ENCODE results near the gene CCDC87. TPM values are rescaled to one million over a fixed set of nuclear protein-coding genes. Genes with fewer than 3 reads are reported as not detected.

The CCDC87 gene
- polyA plus RNA-seq, 1 experiment: 0.19 TPM

DNA sequence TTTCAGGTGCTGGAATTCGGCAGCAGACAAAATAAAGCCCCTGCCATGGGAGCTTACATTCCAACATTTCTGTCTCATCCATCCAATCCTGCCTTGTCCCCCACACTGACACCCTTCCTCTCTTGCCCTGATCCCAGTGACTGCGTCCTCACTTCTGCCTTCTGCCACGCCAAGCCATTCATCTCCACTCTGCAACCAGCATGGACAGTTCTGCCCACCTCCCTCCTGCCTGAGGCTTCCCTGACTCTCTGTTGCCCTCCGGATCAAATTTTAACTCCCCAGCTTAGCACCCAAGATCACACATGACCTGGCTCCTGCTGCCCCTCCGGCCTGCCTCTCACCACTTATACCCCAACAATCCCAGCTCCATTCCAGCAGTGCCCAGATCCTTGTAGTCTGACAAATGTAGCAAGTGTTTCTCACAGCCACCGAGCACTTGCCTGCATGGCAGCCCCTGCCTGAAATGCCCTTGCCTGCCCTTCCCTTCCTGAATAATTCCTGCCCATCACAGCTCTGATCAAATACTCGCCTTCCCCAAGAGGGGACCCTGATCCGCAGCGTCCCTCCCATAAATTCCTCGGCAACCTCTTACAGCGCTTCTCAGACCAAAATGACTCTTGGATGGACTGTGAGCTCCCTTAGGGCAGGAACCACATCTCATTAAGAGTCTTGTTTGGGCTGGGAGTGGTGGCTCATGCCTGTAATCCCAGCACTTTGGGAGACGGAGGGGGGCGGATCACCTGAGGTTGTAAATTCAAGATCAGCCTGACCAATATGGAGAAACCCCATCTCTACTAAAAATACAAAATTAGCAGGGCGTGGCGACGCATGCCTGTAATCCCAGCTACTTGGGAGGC, 43.9 kb downstream of the CCDC87 start:
- CTCF ChIA-PET: interaction anchor here (1.1 kb wide), 1 partner anchor 29 kb away, joined by 3 read pairs; no protein-coding TSS in a partner anchor
- TF ChIP-seq, protein P1, sequence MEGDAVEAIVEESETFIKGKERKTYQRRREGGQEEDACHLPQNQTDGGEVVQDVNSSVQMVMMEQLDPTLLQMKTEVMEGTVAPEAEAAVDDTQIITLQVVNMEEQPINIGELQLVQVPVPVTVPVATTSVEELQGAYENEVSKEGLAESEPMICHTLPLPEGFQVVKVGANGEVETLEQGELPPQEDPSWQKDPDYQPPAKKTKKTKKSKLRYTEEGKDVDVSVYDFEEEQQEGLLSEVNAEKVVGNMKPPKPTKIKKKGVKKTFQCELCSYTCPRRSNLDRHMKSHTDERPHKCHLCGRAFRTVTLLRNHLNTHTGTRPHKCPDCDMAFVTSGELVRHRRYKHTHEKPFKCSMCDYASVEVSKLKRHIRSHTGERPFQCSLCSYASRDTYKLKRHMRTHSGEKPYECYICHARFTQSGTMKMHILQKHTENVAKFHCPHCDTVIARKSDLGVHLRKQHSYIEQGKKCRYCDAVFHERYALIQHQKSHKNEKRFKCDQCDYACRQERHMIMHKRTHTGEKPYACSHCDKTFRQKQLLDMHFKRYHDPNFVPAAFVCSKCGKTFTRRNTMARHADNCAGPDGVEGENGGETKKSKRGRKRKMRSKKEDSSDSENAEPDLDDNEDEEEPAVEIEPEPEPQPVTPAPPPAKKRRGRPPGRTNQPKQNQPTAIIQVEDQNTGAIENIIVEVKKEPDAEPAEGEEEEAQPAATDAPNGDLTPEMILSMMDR (IDR thresholded peaks at IDR 0.05; ENCODE audit: low read depth, low read length): no peak
- Histone ChIP-seq H3K27ac (ENCODE audit: low read depth, low read length) (no peak overlapping the region), H3K27me3 (ENCODE audit: control insufficient read depth, insufficient read depth, low read length) (peaks cover 19% of the 10 kb centered on the region), H3K9me3 (ENCODE audit: control insufficient read depth, insufficient read depth, low read length) (no peaks in the 10 kb centered on the region; the same call in 1 of the 2 replicates), H3K4me3 (ENCODE audit: low read depth, low read length) (no peak overlapping the region)
- DNase-seq (ENCODE audit: low read depth, low spot score): no peak
- POLR2A ChIA-PET: no interaction called here

DNA sequence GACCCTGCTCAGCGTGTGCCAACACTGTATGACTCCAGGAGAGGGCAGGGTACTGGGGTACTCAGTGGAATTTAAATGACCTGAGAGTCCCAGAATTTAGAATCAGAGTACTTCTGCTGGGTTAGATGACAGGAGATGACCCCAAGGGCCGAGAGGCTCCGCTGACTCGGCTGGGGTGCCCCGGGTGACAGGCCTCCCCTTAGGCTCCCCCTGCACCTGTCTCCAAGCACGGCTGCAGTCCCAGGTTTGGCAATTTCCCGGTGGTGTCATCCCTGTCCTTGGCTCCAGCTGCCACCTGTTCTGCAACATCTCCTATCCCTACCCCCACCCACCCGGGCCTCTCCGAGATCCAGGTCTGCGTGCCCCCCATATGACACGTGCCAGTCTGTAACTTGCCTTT, 44.8 kb downstream of the CCDC87 start:
- DNase-seq (ENCODE audit: low read depth, low spot score): no peak
- TF ChIP-seq, protein P1 (IDR thresholded peaks at IDR 0.05; ENCODE audit: low read depth, low read length): no peak
- CTCF ChIA-PET: interaction anchor here (1.1 kb wide), 1 partner anchor 30 kb away, joined by 3 read pairs; no protein-coding TSS in a partner anchor
- no peaks in the 10 kb centered on the region; the same call in 1 of the 2 replicates for H3K9me3 ChIP-seq (ENCODE audit: control insufficient read depth, insufficient read depth, low read length)
- POLR2A ChIA-PET: no interaction called here
- H3K27me3 ChIP-seq (ENCODE audit: control insufficient read depth, insufficient read depth, low read length): peaks cover 17% of the 10 kb centered on the region
- no peak overlapping the region for H3K4me3 ChIP-seq (ENCODE audit: low read depth, low read length)
- no peak overlapping the region for H3K27ac ChIP-seq (ENCODE audit: low read depth, low read length)

DNA sequence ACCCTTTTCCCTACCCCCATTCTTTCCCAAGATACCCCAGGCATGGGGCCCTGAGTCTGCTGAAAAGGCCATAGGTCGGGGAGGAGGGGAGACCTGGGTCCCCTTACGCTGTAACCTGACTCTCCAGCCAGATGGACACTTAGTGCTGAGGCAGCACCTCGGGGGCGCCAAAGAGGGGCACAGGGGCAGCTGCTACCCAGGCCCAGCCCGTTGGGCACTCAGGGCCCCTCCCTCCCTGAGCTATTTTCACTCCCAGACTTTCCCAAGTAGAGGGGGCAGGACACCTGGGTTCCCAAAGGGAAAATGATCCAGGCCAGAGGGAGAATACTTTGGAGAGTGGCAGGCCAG, 45.2 kb downstream of the CCDC87 start:
- TF ChIP-seq, protein P1 (IDR thresholded peaks at IDR 0.05; ENCODE audit: low read depth, low read length): no peak
- Histone ChIP-seq H3K9me3 (ENCODE audit: control insufficient read depth, insufficient read depth, low read length) (no peaks in the 10 kb centered on the region; the same call in 1 of the 2 replicates), H3K27me3 (ENCODE audit: control insufficient read depth, insufficient read depth, low read length) (peaks cover 17% of the 10 kb centered on the region), H3K4me3 (ENCODE audit: low read depth, low read length) (no peak overlapping the region), H3K27ac (ENCODE audit: low read depth, low read length) (no peak overlapping the region)
- POLR2A ChIA-PET: interaction anchor here (0.6 kb wide), 1 partner anchor 113 kb away, joined by 5 read pairs; no protein-coding TSS in a partner anchor
- no peak for DNase-seq (ENCODE audit: low read depth, low spot score)
- CTCF ChIA-PET: interaction anchor here (2.6 kb wide), 1 partner anchor 130 kb away, joined by 10 read pairs; the partner anchor contains the start of gene RBM4B

DNA sequence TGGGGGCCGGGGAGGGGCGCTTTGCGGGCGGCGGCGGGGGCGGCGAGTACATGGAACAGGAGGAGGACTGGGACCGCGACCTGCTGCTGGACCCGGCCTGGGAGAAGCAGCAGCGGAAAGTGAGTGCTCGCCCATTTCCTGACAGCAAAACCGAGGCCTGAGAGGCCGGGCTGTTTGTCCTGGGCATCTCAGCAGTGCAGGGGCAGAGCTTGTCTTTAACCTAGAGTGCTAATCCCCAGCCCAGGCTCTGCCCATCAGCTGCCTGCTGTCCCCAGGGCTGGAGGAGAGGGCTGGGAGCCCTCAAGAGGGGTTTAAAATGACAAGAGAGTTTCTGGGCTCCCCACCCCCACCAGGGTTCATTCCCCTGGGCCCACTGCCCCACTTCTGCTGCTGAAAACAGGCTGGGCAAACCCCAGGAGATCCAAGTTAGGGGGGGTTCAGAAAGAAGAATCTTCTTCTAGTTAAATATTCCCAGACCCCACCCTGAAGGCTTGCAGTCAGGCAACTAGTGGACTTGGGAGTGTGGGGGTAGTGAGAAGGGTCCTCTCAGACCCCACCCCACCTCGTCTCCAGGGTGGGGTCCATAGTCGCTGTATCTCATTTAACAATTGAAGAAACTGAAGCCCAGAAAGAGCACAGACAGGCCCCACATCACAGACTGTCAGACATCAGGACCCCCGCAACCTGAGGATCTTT, 45.7 kb downstream of the CCDC87 start:
- no peaks in the 10 kb centered on the region; the same call in 1 of the 2 replicates for H3K9me3 ChIP-seq (ENCODE audit: control insufficient read depth, insufficient read depth, low read length)
- peaks cover 13% of the 10 kb centered on the region for H3K27me3 ChIP-seq (ENCODE audit: control insufficient read depth, insufficient read depth, low read length)
- no peak overlapping the region for H3K4me3 ChIP-seq (ENCODE audit: low read depth, low read length)
- H3K27ac ChIP-seq (ENCODE audit: low read depth, low read length): no peak overlapping the region
- POLR2A ChIA-PET: interaction anchor here (0.6 to 2.2 kb wide), 5 partner anchors 21 to 131 kb away, joined by 4 to 17 read pairs (median 6); partner anchors contain the start of genes CTSF, PELI3 and RBM4B
- CTCF ChIA-PET: interaction anchor here (2.6 kb wide), 1 partner anchor 131 kb away, joined by 10 read pairs; the partner anchor contains the start of gene RBM4B
- TF ChIP-seq, protein P1 (IDR thresholded peaks at IDR 0.05; ENCODE audit: low read depth, low read length): no peak
- no peak for DNase-seq (ENCODE audit: low read depth, low spot score)
